ENCODE measurements around the gene GRID2. TPM values are rescaled to one million over a fixed set of nuclear protein-coding genes. Genes with fewer than 3 reads are reported as not detected.

Gene GRID2
- total RNA-seq, 4 donors from 2014 or later = 0.33 TPM; not detected in 3

GRCh38 chr4:93775551-93775950 lies 1471.8 kb downstream of the GRID2 start:
- DNase-seq = no peak
- Histone ChIP-seq H3K27me3 (no peaks in the 10 kb centered on the region), H3K9me3 (no peaks in the 10 kb centered on the region), H3K4me1 (peaks cover 0 to 6% of the 10 kb centered on the region in 2 donors), H3K36me3 (no peaks in the 10 kb centered on the region), H3K27ac (no peak overlapping the region), H3K4me3 (replicated peaks in 1 of 3) (no peak overlapping the region)
- intact Hi-C loops (cut with DNase I) = no loop called here
- TF ChIP-seq CTCF (IDR thresholded peaks at IDR 0.05) (no peak), POLR2A (IDR thresholded peaks at IDR 0.05) (no peak)
- 90 to 93% methylated on average over 3 of the region's 3 CpGs for WGBS, 2 donors

- Histone ChIP-seq H3K36me3 (no peaks in the 10 kb centered on the region), H3K4me3 (replicated peaks in 1 of 3) (no peak overlapping the region), H3K4me1 (peaks cover 0 to 6% of the 10 kb centered on the region in 2 donors), H3K9me3 (no peaks in the 10 kb centered on the region), H3K27ac (no peak overlapping the region), H3K27me3 (no peaks in the 10 kb centered on the region)
- WGBS, 2 donors = 67 to 78% methylated on average over 4 of the region's 4 CpGs
- no peak for DNase-seq
- TF ChIP-seq POLR2A (IDR thresholded peaks at IDR 0.05) (no peak), CTCF (IDR thresholded peaks at IDR 0.05) (no peak)
- intact Hi-C loops (cut with DNase I) = no loop called here
These were observed 1472.8 kb downstream of the GRID2 start for GRCh38 chr4:93776386-93777080.

GRCh38 chr4:93777081-93777460 lies 1473.3 kb downstream of the GRID2 start:
- DNase-seq = no peak
- Histone ChIP-seq H3K9me3 (no peaks in the 10 kb centered on the region), H3K36me3 (no peaks in the 10 kb centered on the region), H3K4me1 (peaks cover 0 to 5% of the 10 kb centered on the region in 2 donors), H3K27ac (no peak overlapping the region), H3K27me3 (no peaks in the 10 kb centered on the region), H3K4me3 (replicated peaks in 1 of 3) (no peak overlapping the region)
- 94 to 100% methylated on average over 1 of the region's 1 CpG for WGBS, 2 donors
- no peak for TF ChIP-seq CTCF (IDR thresholded peaks at IDR 0.05)
- no peak for TF ChIP-seq POLR2A (IDR thresholded peaks at IDR 0.05)
- intact Hi-C loops (cut with DNase I) = no loop called here

GRCh38 chr4:93779228-93779627 lies 1475.5 kb downstream of the GRID2 start:
- Histone ChIP-seq H3K36me3 (no peaks in the 10 kb centered on the region), H3K27ac (no peak overlapping the region), H3K4me3 (replicated peaks in 1 of 3) (no peak overlapping the region), H3K27me3 (no peaks in the 10 kb centered on the region), H3K9me3 (no peaks in the 10 kb centered on the region), H3K4me1 (no peaks in the 10 kb centered on the region)
- intact Hi-C loops (cut with DNase I) = no loop called here
- 81 to 84% methylated on average over 2 of the region's 2 CpGs for WGBS, 2 donors
- TF ChIP-seq POLR2A (IDR thresholded peaks at IDR 0.05) (no peak), CTCF (IDR thresholded peaks at IDR 0.05) (no peak)
- no peak for DNase-seq

GRCh38 chr4:93780080-93780479 lies 1476.3 kb downstream of the GRID2 start:
- no peaks in the 10 kb centered on the region for H3K27me3 ChIP-seq
- H3K9me3 ChIP-seq = no peaks in the 10 kb centered on the region
- no peak for DNase-seq
- H3K36me3 ChIP-seq = no peaks in the 10 kb centered on the region
- H3K4me1 ChIP-seq = no peaks in the 10 kb centered on the region
- H3K4me3 ChIP-seq (replicated peaks in 1 of 3) = no peak overlapping the region
- 80 to 82% methylated on average over 5 of the region's 5 CpGs for WGBS, 2 donors
- intact Hi-C loops (cut with DNase I) = no loop called here
- TF ChIP-seq POLR2A (IDR thresholded peaks at IDR 0.05) (no peak), CTCF (IDR thresholded peaks at IDR 0.05) (no peak)
- H3K27ac ChIP-seq = no peak overlapping the region

Data from thyroid gland (tissue), 4 donors.